ENCODE measurements around the gene ZNF773.
"Not testable (repeated sequence)": the region's sequence is repeated elsewhere in the genome, so short reads cannot be mapped to it uniquely, and the experiment has no call there.

The ZNF773 gene

DNA sequence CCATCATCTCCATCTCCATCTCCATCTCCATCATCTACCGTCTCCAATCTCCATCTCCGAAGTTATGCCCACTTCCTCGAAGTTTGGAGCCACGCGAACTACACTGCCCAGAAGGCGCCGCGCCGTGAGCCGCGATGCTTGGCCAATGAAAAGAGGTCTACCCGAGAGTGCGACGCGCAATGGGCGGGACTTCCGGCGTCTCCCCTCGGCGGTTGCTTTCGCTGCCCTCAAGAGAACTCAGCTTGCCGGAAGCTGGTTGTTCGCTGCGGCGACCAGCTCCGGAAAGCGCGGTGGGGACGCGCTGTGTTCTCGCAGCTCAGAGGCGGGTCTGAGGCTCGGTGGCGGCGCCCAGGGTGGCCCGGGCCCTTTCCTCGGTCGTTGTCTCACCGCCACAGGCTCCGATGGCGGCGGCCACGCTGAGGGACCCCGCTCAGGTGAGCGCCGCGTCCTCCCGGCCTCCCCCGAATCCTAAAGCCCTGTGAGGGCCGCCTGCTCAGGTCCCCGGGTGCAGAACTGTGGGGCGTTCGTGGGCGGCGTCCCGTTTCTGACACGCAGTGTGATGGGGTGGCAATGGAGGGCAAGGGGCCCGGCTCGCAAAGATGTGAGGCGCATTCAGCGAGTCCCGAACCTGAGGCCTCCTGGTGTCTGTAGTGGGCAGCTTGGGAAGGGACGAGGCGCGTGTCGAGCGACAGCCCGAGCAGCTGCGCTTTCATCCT lies at the start of gene ZNF773:
Gene ZNF773, plus strand, starts transcription at position 259 of the 716 bp plus-strand sequence. Its CDS starts 143 bp downstream, at position 402.
- peak; percentile 83 to 93 for DNase-seq (ENCODE audit: low spot score in 2 of 2)
- peak; percentile 100 for ATAC-seq
- Mint-ChIP-seq H3K9me3 (peaks cover 31% of the 10 kb centered on the region), H3K27ac (peak within 1 kb of the TSS; percentile 85), H3K36me3 (peaks cover 38% of the 10 kb centered on the region), H3K4me3 (peak within 1 kb of the TSS; percentile 53), H3K4me1 (peaks cover 25% of the 10 kb centered on the region)

DNA sequence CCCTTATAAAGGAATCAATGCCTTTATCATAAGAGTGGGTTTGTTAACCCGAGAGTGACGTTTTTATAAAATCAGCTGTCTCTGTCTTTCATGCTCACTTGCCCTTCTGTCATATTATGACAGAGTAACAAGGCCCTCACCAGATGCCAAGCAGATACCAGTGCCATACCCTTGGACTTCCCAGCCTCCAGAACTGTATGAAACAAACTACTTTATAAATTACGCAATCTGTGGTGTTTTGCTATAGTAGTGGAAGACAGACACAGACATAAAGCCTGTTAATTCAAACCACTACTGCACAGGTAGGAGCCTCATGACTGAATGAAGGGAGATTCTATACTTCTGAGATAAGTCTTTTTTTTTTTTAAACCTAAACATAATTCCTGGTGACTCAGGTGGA lies 47.4 kb upstream of the ZNF773 start:
- Mint-ChIP-seq H3K9me3 (peaks cover 28% of the 10 kb centered on the region), H3K4me3 (no peak overlapping the region), H3K36me3 (no peaks in the 10 kb centered on the region), H3K4me1 (no peaks in the 10 kb centered on the region), H3K27ac (no peak overlapping the region)
- ATAC-seq (no peak), DNase-seq (ENCODE audit: low spot score in 2 of 2) (no peak)

DNA sequence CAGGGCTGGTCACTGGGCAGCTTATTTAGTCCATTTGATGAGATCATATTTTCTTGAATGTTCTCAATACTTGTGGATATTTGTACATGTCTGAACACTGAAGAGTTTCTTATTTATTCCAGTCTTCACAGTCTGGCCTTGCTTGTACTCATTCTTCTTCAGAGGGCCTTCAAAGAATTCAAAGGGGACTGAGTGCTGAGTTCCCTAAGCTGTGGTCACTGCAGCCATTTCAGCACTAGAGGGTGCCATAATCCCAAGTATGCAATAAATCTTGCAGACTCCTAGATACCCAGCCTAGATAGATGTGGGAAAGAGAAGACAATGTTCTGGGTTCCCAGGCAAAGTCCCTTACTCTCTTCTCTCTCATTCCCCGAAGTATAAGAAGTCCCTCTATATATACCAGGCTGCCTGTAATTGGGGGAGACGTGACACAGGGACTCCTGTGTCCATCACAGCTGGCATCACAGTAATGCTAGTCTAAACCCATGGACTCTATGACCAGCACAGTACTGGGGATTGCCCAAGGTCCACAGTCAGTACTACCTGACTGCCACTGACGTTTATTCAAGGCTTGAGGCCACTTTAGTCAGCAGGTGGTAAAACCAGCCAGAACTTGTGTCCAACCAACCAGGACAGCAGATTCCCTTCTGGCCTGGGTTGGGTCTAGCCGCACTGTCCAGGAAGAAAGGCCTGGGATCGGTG lies 33.9 kb upstream of the ZNF773 start:
- no peaks in the 10 kb centered on the region for H3K4me1 Mint-ChIP-seq
- ATAC-seq (peak; percentile 50), DNase-seq (ENCODE audit: low spot score in 2 of 2) (no peak)
- no peaks in the 10 kb centered on the region for H3K36me3 Mint-ChIP-seq
- H3K9me3 Mint-ChIP-seq = peaks cover 30% of the 10 kb centered on the region
- no peak overlapping the region for H3K4me3 Mint-ChIP-seq
- no peak overlapping the region for H3K27ac Mint-ChIP-seq

DNA sequence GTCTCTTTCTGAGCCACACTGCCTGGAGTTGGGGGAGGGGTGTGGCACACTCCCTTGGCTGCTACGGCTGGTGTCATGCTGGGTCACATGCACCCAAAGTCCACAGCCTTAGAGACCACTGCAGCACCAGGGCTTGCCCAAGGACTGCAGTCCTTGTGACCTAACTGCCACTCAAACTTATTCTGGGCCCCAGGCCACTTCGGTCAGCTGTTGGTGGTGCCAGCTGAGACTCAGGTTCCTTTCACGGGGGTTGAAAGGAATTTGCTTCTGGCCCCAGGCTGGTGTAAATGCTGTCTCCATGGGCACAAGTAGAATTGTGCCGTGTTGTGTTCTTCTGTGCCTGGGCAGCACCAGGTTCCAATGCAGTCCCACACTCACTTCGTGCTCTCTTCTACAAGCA lies 33.2 kb upstream of the ZNF773 start:
- H3K4me3 Mint-ChIP-seq = no peak overlapping the region
- no peak for ATAC-seq
- no peaks in the 10 kb centered on the region for H3K36me3 Mint-ChIP-seq
- DNase-seq (ENCODE audit: low spot score in 2 of 2) = no peak
- no peaks in the 10 kb centered on the region for H3K4me1 Mint-ChIP-seq
- no peak overlapping the region for H3K27ac Mint-ChIP-seq
- H3K9me3 Mint-ChIP-seq = peaks cover 29% of the 10 kb centered on the region

DNA sequence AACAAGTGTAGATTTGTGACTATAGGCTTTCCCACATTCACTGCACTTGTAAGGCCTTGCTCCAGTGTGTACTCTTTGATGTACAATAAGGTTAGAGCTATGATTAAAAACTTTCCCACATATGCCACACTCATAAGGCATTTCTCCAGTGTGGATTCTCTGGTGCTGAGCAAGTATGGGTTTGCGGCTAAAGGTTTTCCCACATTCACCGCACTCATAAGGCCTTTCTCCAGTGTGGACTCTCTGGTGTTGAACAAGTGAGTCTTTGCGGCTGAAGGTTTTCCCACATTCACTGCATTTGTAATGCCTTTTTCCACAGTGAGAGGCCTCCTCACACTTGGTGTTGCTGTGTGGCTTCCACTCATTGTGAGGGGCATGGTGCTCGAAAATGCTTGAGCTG lies 26.1 kb upstream of the ZNF773 start:
- ATAC-seq (no peak), DNase-seq (ENCODE audit: low spot score in 2 of 2) (no peak)
- H3K27ac Mint-ChIP-seq = no peak overlapping the region
- no peaks in the 10 kb centered on the region for H3K36me3 Mint-ChIP-seq
- H3K4me1 Mint-ChIP-seq = peaks cover 8% of the 10 kb centered on the region
- peaks cover 46% of the 10 kb centered on the region for H3K9me3 Mint-ChIP-seq
- no peak overlapping the region for H3K4me3 Mint-ChIP-seq

DNA sequence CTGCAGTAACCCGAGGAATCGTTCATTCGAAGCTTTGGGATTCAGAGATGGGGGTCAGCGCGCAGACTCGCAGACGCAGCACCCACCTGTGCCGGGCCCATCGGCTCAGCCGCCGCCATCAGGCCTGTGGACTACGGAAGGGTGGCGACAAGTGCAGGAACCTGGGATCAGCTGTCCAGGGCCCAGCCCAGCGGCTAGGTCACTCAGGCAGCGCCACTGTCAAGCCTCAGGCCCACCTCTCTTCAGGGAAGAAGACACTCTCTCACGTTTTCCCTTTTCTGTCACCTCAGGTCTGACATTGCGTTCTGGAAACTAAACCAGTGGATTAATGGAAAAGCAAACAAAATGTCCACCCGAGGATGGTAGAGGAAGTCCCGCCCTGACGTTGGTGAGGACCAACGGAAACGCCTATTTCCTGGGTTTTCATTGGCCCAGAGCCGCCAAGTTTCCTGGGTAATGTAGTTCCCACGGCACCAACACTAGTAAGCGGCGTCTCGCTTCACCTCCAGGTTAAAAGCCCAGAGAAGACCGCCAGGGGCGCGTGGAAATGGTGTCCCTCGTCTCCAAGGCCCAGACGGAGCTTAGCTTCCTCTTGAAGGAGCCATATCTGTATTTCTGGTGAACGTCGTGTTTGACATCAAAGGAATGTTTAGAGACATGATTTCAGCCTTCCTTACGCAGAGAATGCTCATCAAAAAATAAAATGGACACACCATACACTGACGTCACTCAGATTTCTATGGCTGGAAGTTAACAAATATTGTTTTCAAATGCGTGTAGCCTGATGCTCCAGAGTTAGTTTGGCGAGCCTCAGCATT lies 22.3 kb upstream of the ZNF773 start, which contains the start of gene ZNF772:
Gene ZNF772, minus strand, starts transcription at position 376 of the 818 bp plus-strand sequence. Its CDS starts 257 bp downstream, at position 119.
- H3K4me3 Mint-ChIP-seq = peak within 1 kb of the TSS; percentile 79
- peak within 1 kb of the TSS; percentile 92 for H3K27ac Mint-ChIP-seq
- peaks cover 8% of the 10 kb centered on the region for H3K4me1 Mint-ChIP-seq
- H3K36me3 Mint-ChIP-seq = no peaks in the 10 kb centered on the region
- peak; percentile 99 for ATAC-seq
- peaks cover 43% of the 10 kb centered on the region for H3K9me3 Mint-ChIP-seq
- DNase-seq (ENCODE audit: low spot score in 2 of 2) = peak; percentile 44 to 87

DNA sequence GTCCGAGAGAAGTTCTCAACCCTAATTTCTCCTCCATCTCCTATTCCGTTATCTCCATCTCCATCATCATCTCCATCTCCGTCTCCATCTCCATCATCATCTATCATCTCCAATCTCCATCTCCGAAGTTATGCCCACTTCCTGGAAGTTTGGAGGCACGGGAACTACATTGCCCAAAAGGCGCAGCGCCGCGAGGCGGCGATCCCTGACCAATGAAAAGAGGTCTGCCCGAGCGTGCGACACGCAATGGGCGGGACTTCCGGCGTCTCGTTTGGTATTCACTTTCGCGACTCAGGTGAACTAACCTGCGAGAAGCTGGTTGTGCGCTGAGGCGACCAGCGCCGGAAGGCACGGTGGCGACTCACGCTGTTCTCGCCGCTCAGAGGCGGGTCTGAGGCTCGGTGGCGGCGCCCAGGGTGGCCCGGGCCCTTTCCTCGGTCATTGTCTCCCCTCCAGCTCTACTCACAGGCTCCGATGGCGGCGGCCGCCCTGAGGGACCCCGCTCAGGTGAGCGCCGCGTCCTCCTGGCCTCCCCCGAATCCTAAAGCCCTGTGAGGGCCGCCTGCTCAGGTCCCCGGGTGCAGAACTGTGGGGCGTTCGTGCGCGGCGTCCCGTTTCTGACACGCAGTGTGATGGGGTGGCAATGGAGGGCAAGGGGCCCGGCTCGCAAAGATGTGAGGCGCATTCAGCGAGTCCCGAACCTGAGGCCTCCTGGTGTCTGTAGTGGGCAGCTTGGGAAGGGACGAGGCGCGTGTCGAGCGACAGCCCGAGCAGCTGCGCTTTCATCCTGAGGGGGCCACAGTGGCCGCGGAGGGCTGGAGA lies 12.1 kb upstream of the ZNF773 start, which contains the start of gene ZNF419:
Gene ZNF419, plus strand, starts transcription at position 274 of the 822 bp plus-strand sequence. Its CDS starts 201 bp downstream, at position 475.
- H3K27ac Mint-ChIP-seq = peak within 1 kb of the TSS; percentile 32
- peaks cover 32% of the 10 kb centered on the region for H3K36me3 Mint-ChIP-seq
- peaks cover 21% of the 10 kb centered on the region for H3K4me1 Mint-ChIP-seq
- peak; percentile 97 for ATAC-seq
- DNase-seq (ENCODE audit: low spot score in 2 of 2) = peak; percentile 70 to 91
- peak within 1 kb of the TSS; percentile 61 for H3K4me3 Mint-ChIP-seq
- peaks cover 29% of the 10 kb centered on the region for H3K9me3 Mint-ChIP-seq

DNA sequence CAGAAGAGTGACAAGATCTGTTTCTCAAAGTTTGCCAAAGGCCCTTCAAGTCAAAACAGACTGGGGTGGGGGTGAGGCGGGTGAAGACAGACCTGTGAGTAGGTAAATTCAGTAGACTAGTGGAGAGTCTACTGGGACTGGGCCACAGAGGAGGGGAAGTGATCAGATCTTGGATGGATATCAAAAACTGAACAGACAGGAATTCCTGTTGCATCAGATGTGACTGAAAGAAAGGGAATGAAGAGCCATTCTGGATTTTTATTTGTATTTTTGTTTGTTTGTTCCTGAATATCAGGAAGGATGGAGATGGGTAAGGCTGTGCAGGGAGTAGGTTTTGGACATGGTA lies 11.5 kb upstream of the ZNF773 start:
- not testable (repeated sequence) for DNase-seq (ENCODE audit: low spot score in 2 of 2); ATAC-seq
- Mint-ChIP-seq H3K27ac (peak overlapping the region; percentile 11), H3K4me3 (peak overlapping the region; percentile 61), H3K36me3 (peaks cover 38% of the 10 kb centered on the region), H3K4me1 (peaks cover 21% of the 10 kb centered on the region), H3K9me3 (peaks cover 29% of the 10 kb centered on the region)

DNA sequence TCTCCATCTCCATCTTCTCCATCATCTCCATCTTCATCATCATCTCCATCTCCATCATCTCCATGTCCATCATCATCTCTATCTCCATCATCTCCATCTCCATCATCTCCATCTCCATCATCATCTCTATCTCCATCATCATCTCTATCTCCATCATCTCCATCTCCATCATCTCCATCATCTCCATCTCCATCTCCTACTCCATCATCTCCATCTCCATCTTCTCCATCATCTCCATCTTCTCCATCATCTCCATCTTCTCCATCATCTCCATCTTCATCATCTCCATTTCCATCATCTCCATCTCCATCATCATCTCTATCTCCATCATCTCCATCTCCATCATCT lies 432 bp upstream of the ZNF773 start:
- not testable (repeated sequence) for ATAC-seq; DNase-seq (ENCODE audit: low spot score in 2 of 2)
- Mint-ChIP-seq H3K27ac (peak overlapping the region; percentile 85), H3K4me3 (peak overlapping the region; percentile 53), H3K36me3 (peaks cover 33% of the 10 kb centered on the region), H3K9me3 (peaks cover 31% of the 10 kb centered on the region), H3K4me1 (peaks cover 25% of the 10 kb centered on the region)

DNA sequence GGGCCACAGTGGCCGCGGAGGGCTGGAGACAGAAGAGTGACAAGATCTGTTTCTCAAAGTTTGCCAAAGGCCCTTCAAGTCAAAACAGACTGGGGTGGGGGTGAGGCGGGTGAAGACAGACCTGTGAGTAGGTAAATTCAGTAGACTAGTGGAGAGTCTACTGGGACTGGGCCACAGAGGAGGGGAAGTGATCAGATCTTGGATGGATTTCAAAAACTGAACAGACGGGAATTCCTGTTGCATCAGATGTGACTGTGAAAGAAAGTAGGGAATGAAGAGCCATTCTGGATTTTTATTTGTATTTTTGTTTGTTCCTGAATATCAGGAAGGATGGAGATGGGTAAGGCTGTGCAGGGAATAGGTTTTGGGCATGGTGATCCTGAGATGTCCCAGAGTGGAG lies 662 bp downstream of the ZNF773 start:
- peaks cover 25% of the 10 kb centered on the region for H3K4me1 Mint-ChIP-seq
- H3K9me3 Mint-ChIP-seq = peaks cover 31% of the 10 kb centered on the region
- H3K4me3 Mint-ChIP-seq = peak overlapping the region; percentile 53
- H3K36me3 Mint-ChIP-seq = peaks cover 44% of the 10 kb centered on the region
- not testable (repeated sequence) for ATAC-seq; DNase-seq (ENCODE audit: low spot score in 2 of 2); H3K27ac Mint-ChIP-seq

DNA sequence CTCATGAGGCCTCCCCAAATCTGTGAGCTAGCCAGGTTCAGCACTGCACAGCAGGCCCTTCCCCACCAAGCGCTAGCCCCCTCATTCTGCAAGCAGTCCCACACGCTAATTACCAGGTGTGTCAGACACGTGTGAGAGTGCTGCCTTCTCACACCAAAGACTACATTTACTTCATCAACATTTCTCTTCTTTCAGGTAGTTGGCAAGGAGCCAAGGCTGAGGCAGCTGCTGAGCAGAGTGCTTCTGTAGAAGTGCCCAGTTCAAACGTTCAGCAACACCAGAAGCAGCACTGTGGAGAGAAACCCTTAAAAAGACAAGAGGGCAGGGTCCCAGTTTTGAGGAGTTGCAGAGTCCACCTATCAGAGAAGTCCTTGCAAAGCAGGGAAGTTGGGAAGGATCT lies 6.4 kb downstream of the ZNF773 start:
- Mint-ChIP-seq H3K4me3 (no peak overlapping the region), H3K4me1 (peaks cover 7% of the 10 kb centered on the region), H3K9me3 (peaks cover 33% of the 10 kb centered on the region), H3K27ac (no peak overlapping the region), H3K36me3 (peaks cover 58% of the 10 kb centered on the region)
- ATAC-seq (no peak), DNase-seq (ENCODE audit: low spot score in 2 of 2) (peak in 1 of 2 donors; percentile 30)

DNA sequence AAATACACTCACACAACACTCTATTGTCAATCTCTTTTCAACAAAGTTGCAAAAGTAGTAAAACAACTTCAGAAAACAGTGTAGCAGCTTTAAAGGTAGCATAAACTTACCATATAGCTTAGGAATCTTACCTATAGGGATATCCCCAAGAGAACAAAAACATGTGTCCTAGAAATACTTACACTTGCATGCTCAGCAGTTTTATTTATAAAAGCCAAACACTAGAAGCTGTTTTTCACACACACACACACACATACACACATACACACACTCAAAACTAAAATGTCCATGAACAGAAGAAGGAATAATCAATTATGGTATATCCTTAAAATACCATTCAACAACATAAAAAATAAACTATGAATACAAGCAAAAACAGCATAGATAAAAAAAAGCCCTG lies 11.7 kb downstream of the ZNF773 start:
- Mint-ChIP-seq H3K9me3 (peaks cover 40% of the 10 kb centered on the region), H3K4me3 (no peak overlapping the region), H3K27ac (no peak overlapping the region), H3K36me3 (peaks cover 14% of the 10 kb centered on the region), H3K4me1 (no peaks in the 10 kb centered on the region)
- ATAC-seq = no peak
- no peak for DNase-seq (ENCODE audit: low spot score in 2 of 2)

DNA sequence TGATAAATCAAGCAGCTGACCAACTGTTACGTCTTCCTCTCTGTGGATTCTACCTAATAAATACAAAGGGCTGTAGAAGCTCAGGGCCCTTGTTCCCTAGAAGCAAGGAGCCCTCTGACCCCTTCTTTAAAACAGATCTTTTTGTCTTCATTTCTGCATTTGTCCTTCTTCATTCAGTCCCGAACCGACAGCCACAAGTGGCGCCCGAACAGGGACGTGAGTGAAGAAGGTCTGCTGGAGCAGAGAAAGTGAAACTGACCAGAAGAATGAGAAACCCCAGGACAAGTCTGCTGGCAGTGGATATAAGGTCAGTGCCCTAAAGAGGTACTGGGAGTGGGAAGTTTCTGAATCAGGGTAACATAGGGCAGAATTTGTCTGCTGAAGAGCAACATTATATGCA lies 13.1 kb downstream of the ZNF773 start:
- H3K9me3 Mint-ChIP-seq = peaks cover 40% of the 10 kb centered on the region

DNA sequence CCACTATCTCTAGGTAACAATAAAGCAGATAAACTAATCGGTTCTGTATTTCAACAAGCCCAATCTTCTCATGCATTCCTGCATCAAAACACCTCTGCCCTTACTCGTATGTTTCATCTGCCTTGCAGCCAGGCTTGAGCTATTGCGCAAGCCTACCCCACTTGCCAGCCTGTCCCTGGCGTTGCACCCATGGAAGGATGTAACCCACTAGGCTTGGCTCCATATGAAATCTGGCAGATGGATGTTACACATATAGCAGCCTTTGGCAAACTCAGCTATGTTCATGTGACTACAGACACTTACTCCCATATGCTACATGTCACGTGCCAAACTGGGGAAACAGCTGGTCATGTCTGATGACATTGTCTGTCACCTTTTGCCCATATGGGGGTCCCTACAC lies 15.5 kb downstream of the ZNF773 start:
- DNase-seq (ENCODE audit: low spot score in 2 of 2) (no peak), ATAC-seq (no peak)
- no peak overlapping the region for H3K27ac Mint-ChIP-seq
- H3K36me3 Mint-ChIP-seq = no peaks in the 10 kb centered on the region
- H3K4me3 Mint-ChIP-seq = no peak overlapping the region
- no peaks in the 10 kb centered on the region for H3K4me1 Mint-ChIP-seq
- H3K9me3 Mint-ChIP-seq = peaks cover 30% of the 10 kb centered on the region

More for the DNA sequence above, 13.1 kb downstream of the ZNF773 start:
- DNase-seq (ENCODE audit: low spot score in 2 of 2) = no peak
- no peak overlapping the region for H3K27ac Mint-ChIP-seq
- no peak for ATAC-seq
- H3K4me3 Mint-ChIP-seq = no peak overlapping the region
- no peaks in the 10 kb centered on the region for H3K36me3 Mint-ChIP-seq
- H3K4me1 Mint-ChIP-seq = no peaks in the 10 kb centered on the region
